IPS-NIHi7 (cell line): ENCODE data around the gene ESPNL.

Source experiments
- DNase-seq: peaks from one replicate; pipeline ENCODE4 v3.0.0; 2012; ENCODE audit warnings: mixed read lengths; ENCODE audit errors: extremely low spot score

The ESPNL gene

DNA sequence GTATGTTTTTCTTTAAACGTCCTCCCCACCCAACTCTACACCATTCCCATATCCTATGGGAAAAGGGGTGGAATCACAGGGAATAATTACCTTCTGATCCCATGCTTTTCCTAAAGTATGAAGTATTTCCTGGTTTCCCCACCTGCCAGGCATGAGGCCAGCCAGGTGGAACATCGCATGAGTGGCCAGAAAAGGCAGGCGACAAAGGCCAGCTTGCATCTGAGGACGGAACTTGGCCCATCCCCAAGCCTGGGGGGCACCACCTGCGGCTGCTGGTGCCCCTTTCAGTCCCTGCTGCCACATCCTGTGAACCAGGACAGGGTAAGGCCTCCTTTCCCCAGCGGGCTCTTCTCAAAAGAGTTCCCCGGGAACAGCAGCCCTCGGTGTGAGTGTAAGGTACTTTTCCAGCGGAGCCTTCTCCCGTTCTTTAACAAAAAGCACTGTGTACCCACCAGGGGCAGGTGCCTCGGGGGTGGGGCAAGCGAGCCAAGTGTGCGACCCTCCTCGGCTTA is 57.4 kb downstream of the ESPNL start:
- DNase-seq = no peak

GRCh38 chr2:238158018-238158508 is 57.9 kb downstream of the ESPNL start:
- no peak for DNase-seq

- peak; percentile 86 for DNase-seq
Measured at GRCh38 chr2:238158509-238159070, 58.5 kb downstream of the ESPNL start, which contains the start of gene ERFE. Gene ERFE, plus strand, starts transcription at chr2:238158970. Its CDS starts 38 bp downstream, at chr2:238159008.

DNA sequence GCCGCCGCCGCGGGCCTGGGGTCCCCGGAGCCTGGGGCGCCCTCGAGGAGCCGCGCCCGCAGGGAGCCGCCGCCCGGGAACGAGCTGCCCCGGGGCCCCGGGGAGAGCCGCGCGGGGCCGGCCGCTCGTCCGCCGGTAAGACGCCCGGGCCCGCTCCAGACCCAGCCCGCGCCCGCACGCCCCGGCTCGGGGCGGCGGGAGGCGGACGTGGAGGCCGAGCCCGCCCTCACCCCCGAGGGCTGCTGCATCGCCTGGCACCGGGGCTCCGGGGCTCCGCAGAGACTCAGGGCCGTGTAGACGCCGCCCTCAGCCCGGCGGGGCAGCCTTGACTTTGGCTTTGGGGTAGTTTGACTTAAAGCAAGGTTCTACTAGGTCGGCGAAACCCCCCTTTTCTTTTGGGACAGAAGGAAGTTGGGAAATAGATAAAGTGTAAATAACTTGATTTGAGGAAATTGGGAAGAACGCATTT is 59.0 kb downstream of the ESPNL start:
- DNase-seq = no peak

DNA sequence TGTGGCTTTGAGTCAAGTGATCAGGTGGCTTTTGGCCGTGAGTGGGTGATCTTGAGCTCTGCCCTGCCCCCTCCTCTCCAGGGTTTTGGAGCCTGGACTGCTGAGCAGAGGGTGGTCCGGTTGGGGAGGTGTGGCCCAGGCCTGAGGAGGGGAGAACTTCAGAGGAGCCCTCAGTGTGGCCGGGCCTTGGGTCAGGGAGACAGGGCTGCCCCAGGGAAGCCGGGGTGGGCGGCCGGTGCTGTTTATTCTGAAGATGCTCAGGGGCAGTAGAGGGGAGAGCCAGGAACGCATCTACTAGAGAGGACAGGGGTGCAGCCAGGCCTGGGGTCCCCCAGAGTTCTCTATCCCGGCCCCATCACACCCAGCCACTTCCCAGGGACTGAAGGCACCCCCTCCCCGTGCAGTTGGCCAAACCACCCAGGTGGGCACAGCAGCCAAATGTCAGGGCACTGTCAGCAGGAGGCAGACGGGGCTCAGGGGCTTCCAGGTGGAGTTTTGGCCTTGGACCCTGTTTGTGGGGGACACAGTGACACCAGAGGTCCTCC is 59.6 kb downstream of the ESPNL start:
- no peak for DNase-seq

DNA sequence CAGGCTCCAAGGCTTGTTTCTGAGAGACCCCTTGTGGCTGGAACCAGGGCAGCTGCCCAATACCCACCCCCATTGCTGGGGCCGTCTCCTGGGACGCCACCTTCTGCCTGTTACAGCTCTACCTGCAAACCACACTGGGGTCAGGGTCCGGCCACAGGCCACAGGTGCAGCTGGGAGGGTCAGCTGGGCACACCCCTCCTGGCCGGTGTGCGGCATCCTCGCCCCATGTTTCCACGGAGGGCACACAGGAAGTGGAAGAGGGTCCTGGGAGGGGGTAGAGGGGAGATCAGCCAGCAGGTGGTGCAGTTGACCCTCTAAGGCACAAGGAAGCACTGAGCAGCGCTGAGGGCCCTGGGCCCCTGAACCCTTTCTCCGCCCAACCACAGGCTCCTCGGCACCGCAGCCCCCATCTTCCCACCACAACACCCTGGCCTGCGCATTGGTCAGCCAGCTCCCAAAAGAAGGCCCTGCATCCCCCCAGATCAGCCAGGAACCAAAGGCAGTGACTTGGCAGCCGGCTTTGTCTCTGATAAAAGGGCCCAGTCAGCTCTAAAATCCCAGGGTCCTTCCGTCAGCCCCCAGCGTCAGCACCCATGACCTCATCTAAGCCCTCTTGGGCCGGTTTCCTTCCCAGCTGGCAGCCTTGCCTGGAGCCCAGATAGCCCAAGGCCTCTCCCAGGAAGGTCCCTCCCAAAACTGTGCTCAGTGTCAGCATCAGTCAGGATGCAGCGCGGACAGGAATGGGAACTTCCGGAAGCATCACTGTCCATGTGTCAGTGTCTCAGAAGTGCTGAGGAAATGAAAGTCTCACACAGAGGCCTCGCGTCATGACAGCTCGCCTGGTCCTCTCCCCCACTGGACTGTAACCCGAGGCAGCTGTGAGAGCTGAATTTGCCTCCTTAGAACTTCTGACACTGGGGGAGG is 60.3 kb downstream of the ESPNL start:
- no peak for DNase-seq

- DNase-seq = no peak
Measured at GRCh38 chr2:238161291-238162051, 61.3 kb downstream of the ESPNL start.

DNA sequence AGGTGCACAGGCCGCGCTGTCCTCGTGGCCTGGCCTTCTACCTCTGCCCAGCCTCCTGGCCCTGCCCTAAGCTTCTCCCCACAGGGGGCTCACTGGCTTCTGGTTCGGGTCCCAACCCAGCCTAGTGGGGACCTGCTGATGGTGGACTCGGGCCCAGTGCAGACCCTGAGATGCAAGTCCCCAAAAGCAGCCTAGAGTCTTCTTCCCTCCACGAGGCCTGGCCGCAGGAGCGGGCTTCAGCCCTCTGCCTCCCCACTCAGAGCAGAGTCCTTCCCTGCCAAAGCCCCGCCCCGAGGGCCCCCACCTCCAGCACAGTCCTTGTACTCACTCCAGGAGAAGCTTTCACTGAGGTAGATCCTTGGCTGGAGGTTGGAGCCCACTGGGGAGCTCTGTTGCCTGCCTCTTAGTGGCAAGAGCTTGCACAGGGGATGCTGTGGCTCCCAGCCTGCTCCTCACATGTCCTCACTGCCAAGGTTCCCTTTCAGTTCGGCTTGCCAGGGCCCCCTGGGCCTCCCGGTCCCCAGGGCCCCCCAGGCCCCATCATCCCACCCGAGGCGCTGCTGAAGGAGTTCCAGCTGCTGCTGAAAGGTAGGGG is 62.2 kb downstream of the ESPNL start:
- DNase-seq = no peak

GRCh38 chr2:238162846-238163441 is 62.8 kb downstream of the ESPNL start:
- DNase-seq = no peak

GRCh38 chr2:238163481-238164198 is 63.5 kb downstream of the ESPNL start:
- no peak for DNase-seq

- DNase-seq = no peak
Measured at GRCh38 chr2:238164906-238165287, 64.8 kb downstream of the ESPNL start.

DNA sequence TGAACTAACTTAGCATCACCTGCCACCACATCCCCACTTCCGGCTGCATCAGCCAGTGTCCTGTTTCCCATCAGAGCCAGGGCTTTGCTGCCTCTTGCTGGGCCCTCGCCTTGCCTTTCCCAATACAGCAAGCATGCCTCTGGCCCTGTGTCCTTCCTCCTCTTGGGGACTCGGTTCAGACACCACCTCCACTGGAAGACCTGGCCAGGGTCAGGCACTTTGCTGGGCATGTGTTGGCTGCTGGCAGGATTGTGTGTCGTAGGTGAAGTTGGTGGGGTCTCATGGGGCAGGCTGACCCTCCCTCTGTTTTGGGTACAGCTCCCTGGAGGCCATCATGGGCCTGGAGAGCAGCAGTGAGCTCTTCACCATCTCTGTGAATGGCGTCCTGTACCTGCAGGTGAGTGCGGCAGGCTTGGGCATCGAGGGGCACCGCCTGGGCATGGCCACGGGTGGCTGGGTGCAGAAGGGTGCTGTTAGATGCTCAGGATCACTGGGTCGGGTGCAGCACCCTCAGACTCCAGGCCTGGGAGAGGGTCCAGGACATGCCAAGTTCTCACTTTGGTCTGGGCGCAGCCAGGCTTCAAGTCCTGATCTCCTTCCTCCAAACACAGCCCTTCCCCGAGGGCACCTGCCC is 65.3 kb downstream of the ESPNL start:
- DNase-seq = no peak

- DNase-seq = no peak
Measured at GRCh38 chr2:238166391-238167343, 66.5 kb downstream of the ESPNL start.

DNA sequence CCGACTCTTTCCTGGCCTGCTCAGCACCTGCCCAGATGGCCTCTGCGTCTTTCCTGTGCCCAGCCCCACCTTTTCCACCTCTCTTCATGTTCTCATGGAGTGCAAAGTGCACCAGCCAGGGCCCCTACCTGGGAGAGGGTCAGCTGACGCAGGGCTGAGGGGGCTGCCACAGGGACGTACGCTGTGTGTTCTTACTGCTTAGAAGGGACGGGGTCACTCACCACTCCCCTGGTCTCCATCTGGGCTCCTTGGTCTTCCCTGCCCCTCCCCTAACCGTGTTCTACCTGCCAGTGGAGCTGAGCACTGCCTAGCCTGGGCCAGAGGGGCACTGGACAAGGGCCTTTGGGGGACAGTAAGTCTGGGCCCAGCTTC is 67.2 kb downstream of the ESPNL start:
- no peak for DNase-seq

DNA sequence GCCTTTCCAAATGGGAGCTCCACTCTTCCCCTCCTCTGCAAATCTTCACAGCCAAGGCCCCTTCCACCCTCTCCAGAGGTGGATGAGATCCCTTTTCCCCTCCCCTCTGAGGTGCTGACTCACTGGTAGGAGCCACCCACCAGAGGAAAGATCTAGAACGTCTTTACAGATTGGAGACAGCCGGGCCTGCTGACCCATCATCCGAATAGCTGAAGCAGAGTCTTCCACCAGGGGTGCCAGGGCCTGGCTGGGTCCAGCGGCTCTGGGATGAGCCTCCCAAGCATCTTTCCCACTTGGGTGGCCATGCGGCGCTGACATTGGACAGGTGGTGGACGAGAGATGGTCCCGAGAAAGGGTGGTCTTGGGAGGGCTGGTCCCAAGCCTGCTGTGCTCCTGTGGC is 67.6 kb downstream of the ESPNL start:
- no peak for DNase-seq

- DNase-seq = no peak
Measured at GRCh38 chr2:238168196-238169047, 68.3 kb downstream of the ESPNL start.

DNA sequence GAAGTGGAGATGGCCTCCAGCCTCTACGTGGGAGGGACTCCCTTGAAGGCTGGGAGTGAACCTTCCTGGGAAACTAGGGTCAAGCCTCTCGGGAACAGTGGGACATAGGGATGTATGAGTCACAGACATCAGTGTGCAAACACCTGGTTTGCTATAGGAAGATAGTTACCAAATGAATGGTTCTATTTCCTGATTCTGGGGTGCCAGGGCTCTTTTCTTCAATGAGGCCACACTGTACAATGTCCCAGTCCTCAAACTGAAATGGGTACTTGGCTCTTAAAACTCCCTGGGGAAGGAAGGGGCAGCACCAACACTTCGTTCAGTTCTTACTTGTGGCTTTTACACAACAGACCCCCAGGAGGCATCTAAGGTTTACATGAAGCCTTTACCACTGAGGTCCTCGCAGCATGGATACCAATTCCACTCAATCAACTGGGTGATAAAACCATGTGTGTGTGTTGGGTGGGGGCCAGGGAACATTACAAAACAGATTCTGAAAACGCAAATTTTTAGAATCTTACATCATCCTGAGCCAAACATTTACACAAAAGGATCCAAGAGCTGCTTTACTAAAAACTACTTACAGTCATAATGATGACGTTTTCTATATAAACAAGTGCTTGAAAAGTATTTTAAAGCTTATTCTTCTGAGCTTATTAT is 69.0 kb downstream of the ESPNL start:
- no peak for DNase-seq
